Neuronal stem cell (in vitro differentiated cells): ENCODE data around the gene PADI1.

Source experiments
- DNase-seq: peaks from one replicate; pipeline ENCODE4 v3.0.0-alpha.2; 2013; ENCODE audit warnings: low spot score
- H2AFZ ChIP-seq: one replicate; pipeline ENCODE4 v1.6.1; 2013; ENCODE audit warnings: mild to moderate bottlenecking, low read length, inconsistent platforms
- H2AK5ac ChIP-seq: 2 replicates; pipeline ENCODE4 v1.6.1; 2013; ENCODE audit warnings: low read depth, mild to moderate bottlenecking, inconsistent platforms, low read length, moderate library complexity, mixed read lengths
- H2BK120ac ChIP-seq: 2 replicates; pipeline ENCODE4 v1.6.1; 2013; ENCODE audit warnings: low read depth, mild to moderate bottlenecking, inconsistent platforms, low read length, moderate library complexity, mixed read lengths
- H2BK12ac ChIP-seq: one replicate; pipeline ENCODE4 v1.6.1; 2013; ENCODE audit warnings: low read length, inconsistent platforms
- H2BK15ac ChIP-seq: 2 replicates; pipeline ENCODE4 v1.6.1; 2013; ENCODE audit warnings: mild to moderate bottlenecking, low read length, inconsistent platforms, mixed read lengths
- H2BK5ac ChIP-seq: one replicate; pipeline ENCODE4 v1.6.1; 2013; ENCODE audit warnings: inconsistent platforms, mild to moderate bottlenecking, low read length, moderate library complexity
- H3K14ac ChIP-seq: one replicate; pipeline ENCODE4 v1.6.1; 2013; ENCODE audit warnings: low read length, inconsistent platforms
- H3K18ac ChIP-seq: 2 replicates; pipeline ENCODE4 v1.6.1; 2013; ENCODE audit warnings: low read length, inconsistent platforms
- H3K23ac ChIP-seq: 2 replicates; pipeline ENCODE4 v1.6.1; 2013; ENCODE audit warnings: low read depth, mild to moderate bottlenecking, mixed read lengths, low read length, inconsistent platforms; ENCODE audit not compliant: poor library complexity
- H3K27ac ChIP-seq: replicated peaks from 3 replicates; pipeline ENCODE4 v1.5.1; 2013; ENCODE audit warnings: low read length, inconsistent platforms
- H3K27me3 ChIP-seq, 3 experiments: 2 replicates each; pipeline ENCODE4 v1.6.1; 2013; ENCODE audit warnings: low read length in 3 of 3, mild to moderate bottlenecking in 2 of 3, inconsistent platforms in 1 of 3, low read depth in 1 of 3, mixed read lengths in 1 of 3, moderate library complexity in 1 of 3; ENCODE audit not compliant: control insufficient read depth in 3 of 3, insufficient read depth in 3 of 3
- H3K36me3 ChIP-seq, 2 donors: replicated peaks in 1 of 2; 2 replicates each; pipeline ENCODE4 v1.6.1; 2013; ENCODE audit warnings: low read length in 2 of 2; ENCODE audit not compliant: control insufficient read depth in 2 of 2, insufficient read depth in 2 of 2
- H3K4ac ChIP-seq: 2 replicates; pipeline ENCODE4 v1.6.1; 2013; ENCODE audit warnings: inconsistent platforms, mild to moderate bottlenecking, low read length, moderate library complexity
- H3K4me1 ChIP-seq, 2 donors: 1 replicate in 1 of 2; 2 replicates in 1 of 2; pipeline ENCODE4 v1.6.1; 2013; ENCODE audit warnings: low read length in 2 of 2, low read depth in 1 of 2; ENCODE audit not compliant: control insufficient read depth in 2 of 2, insufficient read depth in 1 of 2
- H3K4me2 ChIP-seq: one replicate; pipeline ENCODE4 v1.6.1; 2013; ENCODE audit warnings: mild to moderate bottlenecking, low read length, inconsistent platforms; ENCODE audit not compliant: insufficient read depth, poor library complexity, severe bottlenecking
- H3K4me3 ChIP-seq, 2 donors: 2 replicates each; pipeline ENCODE4 v1.5.1; 2013; ENCODE audit warnings: low read length in 2 of 2, mild to moderate bottlenecking in 2 of 2, inconsistent platforms in 1 of 2, moderate library complexity in 1 of 2
- H3K79me1 ChIP-seq: one replicate; pipeline ENCODE4 v1.6.1; 2013; ENCODE audit warnings: low read depth, mild to moderate bottlenecking, inconsistent platforms, low read length, moderate library complexity
- H3K9ac ChIP-seq: one replicate; pipeline ENCODE4 v1.6.1; 2013; ENCODE audit warnings: mild to moderate bottlenecking, low read depth, low read length, inconsistent platforms; ENCODE audit not compliant: poor library complexity
- H3K9me3 ChIP-seq, 2 donors: replicated peaks in 1 of 2; 2 replicates each; pipeline versions ENCODE3 to v1.6.1; 2013; ENCODE audit warnings: low read length in 2 of 2, mild to moderate bottlenecking in 2 of 2, inconsistent platforms in 1 of 2, low read depth in 1 of 2, mixed read lengths in 1 of 2, moderate library complexity in 1 of 2; ENCODE audit not compliant: control insufficient read depth in 2 of 2, insufficient read depth in 1 of 2
- H4K8ac ChIP-seq: one replicate; pipeline ENCODE4 v1.6.1; 2013; ENCODE audit warnings: low read depth, mild to moderate bottlenecking, inconsistent platforms, low read length, moderate library complexity
- H4K91ac ChIP-seq: one replicate; pipeline ENCODE4 v1.6.1; 2013; ENCODE audit warnings: low read length, low read depth, mild to moderate bottlenecking, inconsistent platforms; ENCODE audit not compliant: poor library complexity
- WGBS, 2 donors: extraction: QIAGEN DNeasy Blood & Tissue Kit; methylation state at CpG; one replicate each; pipeline ENCODE4 v1.1.7; 2013; ENCODE audit warnings: missing lambda C conversion rate in 2 of 2, mixed read lengths in 1 of 2; ENCODE audit not compliant: insufficient read length in 2 of 2, insufficient replicate concordance in 1 of 2; ENCODE audit errors: extremely low coverage in 2 of 2; 5-methylcytosine and 5-hydroxymethylcytosine counted together

Gene PADI1

DNA sequence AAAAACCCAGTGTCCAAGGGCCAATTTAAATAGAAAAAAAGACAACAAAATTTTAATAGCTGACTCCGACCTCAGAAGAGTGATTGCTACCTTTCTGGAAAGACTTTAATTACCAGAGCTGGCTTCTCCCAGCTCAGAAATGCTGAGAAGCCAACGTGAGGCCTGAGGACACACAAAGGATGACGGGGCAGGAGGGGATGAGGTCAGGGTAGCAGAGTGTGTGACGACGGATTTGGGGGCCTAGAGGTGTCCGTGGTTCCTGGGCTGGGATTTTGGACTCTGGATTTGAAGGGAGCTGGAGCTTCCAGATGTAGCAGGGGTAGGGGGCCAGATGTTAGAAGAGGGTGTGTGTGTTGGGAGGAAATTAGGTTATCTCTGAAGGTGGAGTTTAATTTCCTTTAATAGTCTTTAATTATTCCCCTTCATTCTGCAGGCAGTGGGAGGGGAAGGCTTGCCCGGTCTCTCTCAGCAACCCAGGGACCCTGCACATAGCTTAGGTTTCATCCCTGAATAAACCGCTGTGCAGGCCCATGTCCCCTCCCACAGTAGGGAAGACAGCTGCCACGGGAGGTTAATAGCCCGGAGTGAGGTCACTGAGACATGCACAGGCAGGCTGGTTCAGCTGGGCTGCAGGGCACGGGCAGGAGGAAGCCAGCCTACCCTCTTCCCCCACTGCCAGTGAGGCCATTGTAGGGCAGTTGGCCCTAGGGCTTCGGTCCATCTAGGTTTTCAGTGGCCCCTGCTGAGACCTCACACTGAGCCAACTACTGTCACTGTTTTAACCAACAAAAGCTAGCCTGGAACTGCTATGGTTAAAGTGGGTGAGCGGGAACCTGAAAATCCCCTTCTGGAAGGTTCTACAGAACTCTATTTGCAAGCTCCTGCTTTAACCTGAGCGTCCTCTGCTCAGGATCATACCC lies 40.2 kb downstream of the PADI1 start:
- Histone ChIP-seq H2BK15ac (no peak overlapping the region), H3K4me1 (peaks cover 3 to 21% of the 10 kb centered on the region in 2 donors), H2BK12ac (no peak overlapping the region), H3K36me3 (no peaks in the 10 kb centered on the region), H3K27ac (no peak overlapping the region), H2BK5ac (no peak overlapping the region), H3K4me2 (no peak overlapping the region), H3K23ac (no peak overlapping the region), H2BK120ac (no peak overlapping the region), H4K91ac (no peak overlapping the region), H3K9ac (peak overlapping the region; percentile 55), H2AFZ (peak overlapping the region; percentile 18), H3K79me1 (no peaks in the 10 kb centered on the region), H3K9me3 (no peaks in the 10 kb centered on the region), H2AK5ac (peak overlapping the region; percentile 57), H3K4me3 (no peak overlapping the region), H3K27me3 (peaks cover 0 to 50% (median 0%) of the 10 kb centered on the region in 3 experiments), H3K18ac (peak overlapping the region; percentile 83), H3K4ac (peak overlapping the region; percentile 71), H4K8ac (no peak overlapping the region), H3K14ac (no peak overlapping the region)
- DNase-seq, result no peak
- no CpG with 5 or more reads among the region's 14 CpGs for WGBS, 2 donors

DNA sequence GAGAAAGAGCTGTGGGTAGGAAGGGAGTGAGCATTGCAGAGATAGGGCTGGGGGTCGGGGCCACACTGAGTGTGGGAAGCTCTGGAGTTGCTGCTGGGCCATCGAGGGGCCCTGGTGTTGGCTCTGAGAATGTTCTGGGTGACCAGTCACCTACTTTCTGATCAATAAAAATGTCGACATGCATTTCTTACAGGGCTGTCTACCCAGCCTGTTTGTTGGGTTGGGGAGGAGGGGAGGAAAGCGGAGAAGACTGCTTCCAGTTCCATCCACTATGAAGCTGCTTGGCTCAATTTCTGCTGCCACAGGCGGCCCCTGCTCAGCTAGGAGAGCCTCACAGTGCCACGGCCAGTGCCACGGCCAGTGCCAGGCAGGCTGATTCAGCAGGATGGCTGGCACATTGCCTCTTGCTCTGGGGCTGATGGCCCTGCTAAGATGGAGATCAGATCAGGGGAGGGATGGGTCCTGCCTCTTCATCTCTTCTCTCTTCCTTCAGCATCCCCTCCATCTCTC lies 40.9 kb downstream of the PADI1 start:
- Histone ChIP-seq H3K27me3 (peaks cover 0 to 46% (median 0%) of the 10 kb centered on the region in 3 experiments), H2AK5ac (no peak overlapping the region), H2BK5ac (no peak overlapping the region), H3K9ac (no peak overlapping the region), H3K23ac (no peak overlapping the region), H2AFZ (peak overlapping the region; percentile 18), H2BK15ac (no peak overlapping the region), H2BK120ac (no peak overlapping the region), H3K36me3 (no peaks in the 10 kb centered on the region), H3K4me2 (no peak overlapping the region), H3K14ac (no peak overlapping the region), H2BK12ac (no peak overlapping the region), H4K91ac (no peak overlapping the region), H3K4me3 (no peak overlapping the region), H3K4me1 (peaks cover 3 to 21% of the 10 kb centered on the region in 2 donors), H4K8ac (no peak overlapping the region), H3K4ac (no peak overlapping the region), H3K9me3 (no peaks in the 10 kb centered on the region), H3K18ac (peak overlapping the region; percentile 27), H3K27ac (no peak overlapping the region), H3K79me1 (no peaks in the 10 kb centered on the region)
- no peak for DNase-seq
- no CpG with 5 or more reads among the region's 7 CpGs for WGBS, 2 donors

DNA sequence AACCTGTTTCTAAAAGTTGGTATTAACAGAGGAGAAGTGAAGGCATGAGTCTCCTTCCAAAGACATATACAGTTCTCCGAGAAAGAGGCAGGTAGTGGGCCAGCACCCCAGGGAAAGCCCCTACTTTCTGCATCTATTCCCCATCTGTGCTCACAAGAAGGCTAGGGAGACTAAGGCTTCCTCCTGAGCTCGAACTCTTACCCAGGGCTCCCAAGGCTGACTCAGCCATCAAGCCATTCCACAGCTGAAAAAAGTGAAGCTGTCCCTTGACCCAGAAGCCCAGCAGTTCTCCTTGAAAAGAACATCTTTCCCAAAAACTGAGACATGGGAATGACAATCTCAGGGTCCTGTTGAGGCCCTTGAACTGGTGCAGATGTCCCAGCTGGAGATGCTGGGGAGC lies 42.0 kb downstream of the PADI1 start:
- H3K4me2 ChIP-seq, result no peak overlapping the region
- no peak overlapping the region for H4K8ac ChIP-seq
- no peaks in the 10 kb centered on the region for H3K9me3 ChIP-seq
- H2BK15ac ChIP-seq, result no peak overlapping the region
- H3K4me3 ChIP-seq, result no peak overlapping the region
- no peak for DNase-seq
- H3K36me3 ChIP-seq, result no peaks in the 10 kb centered on the region
- no peaks in the 10 kb centered on the region for H3K79me1 ChIP-seq
- peaks cover 0 to 49% (median 0%) of the 10 kb centered on the region in 3 experiments for H3K27me3 ChIP-seq
- H2AK5ac ChIP-seq, result peak overlapping the region; percentile 60
- no peak overlapping the region for H3K14ac ChIP-seq
- H3K18ac ChIP-seq, result no peak overlapping the region
- no peak overlapping the region for H3K27ac ChIP-seq
- H2BK12ac ChIP-seq, result no peak overlapping the region
- no peak overlapping the region for H3K9ac ChIP-seq
- no CpG with 5 or more reads among the region's 2 CpGs for WGBS, 2 donors
- H2AFZ ChIP-seq, result no peak overlapping the region
- H3K4me1 ChIP-seq, result peaks cover 3 to 17% of the 10 kb centered on the region in 2 donors
- H2BK120ac ChIP-seq, result no peak overlapping the region
- no peak overlapping the region for H4K91ac ChIP-seq
- no peak overlapping the region for H3K4ac ChIP-seq
- H3K23ac ChIP-seq, result peak overlapping the region; percentile 27
- H2BK5ac ChIP-seq, result no peak overlapping the region

DNA sequence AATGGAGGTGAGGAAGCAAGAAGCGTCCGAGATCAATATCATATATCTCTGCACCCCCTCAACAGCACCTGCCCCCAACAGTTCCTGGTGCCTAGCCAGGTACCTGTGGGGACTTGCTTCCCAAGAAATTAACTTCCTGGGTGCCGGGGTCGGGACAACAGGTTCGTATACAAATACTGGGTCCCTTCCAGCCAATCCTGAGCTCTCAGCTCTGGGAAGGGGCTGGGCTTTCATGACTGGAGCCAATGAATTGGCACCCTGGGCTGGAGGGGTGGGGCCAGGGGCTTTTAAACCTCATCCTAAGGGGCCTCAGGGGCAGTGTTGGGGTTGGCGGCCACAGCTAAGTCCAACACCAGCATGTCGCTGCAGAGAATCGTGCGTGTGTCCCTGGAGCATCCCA lies 43.9 kb downstream of the PADI1 start, which contains the start of gene PADI3:
TSS of gene PADI3 (plus strand) at position 318 of the 400 bp plus-strand sequence. CDS start at position 358, 40 bp downstream.
- Histone ChIP-seq H3K23ac (no peak within 1 kb of the TSS), H3K36me3 (no peaks in the 10 kb centered on the region), H3K9me3 (no peaks in the 10 kb centered on the region), H3K14ac (peak within 1 kb of the TSS; percentile 85), H3K18ac (peak within 1 kb of the TSS; percentile 91), H2AK5ac (peak within 1 kb of the TSS; percentile 11), H2BK15ac (no peak within 1 kb of the TSS), H2AFZ (peak within 1 kb of the TSS; percentile 22), H3K9ac (no peak within 1 kb of the TSS), H2BK120ac (peak within 1 kb of the TSS; percentile 21), H4K8ac (no peak within 1 kb of the TSS), H3K79me1 (no peaks in the 10 kb centered on the region), H3K4me3 (no peak within 1 kb of the TSS), H3K4me1 (peaks cover 3 to 17% of the 10 kb centered on the region in 2 donors), H2BK5ac (no peak within 1 kb of the TSS), H3K4ac (no peak within 1 kb of the TSS), H3K27me3 (peaks cover 0 to 45% (median 0%) of the 10 kb centered on the region in 3 experiments), H2BK12ac (no peak within 1 kb of the TSS), H4K91ac (no peak within 1 kb of the TSS), H3K4me2 (no peak within 1 kb of the TSS), H3K27ac (no peak within 1 kb of the TSS)
- no CpG with 5 or more reads among the region's 9 CpGs for WGBS, 2 donors
- DNase-seq, result no peak
